HEK293 (cell line): ENCODE data around the gene BCL2L11.

Experiments used
- BCL11A ChIP-seq: fragments of 450-650 bp; formaldehyde crosslinking; IDR thresholded peaks from 2 replicates; pipeline ENCODE4 v1.5.1; 2016; ENCODE audit warnings: low read depth, missing biosample characterization, missing genetic modification characterization
- REPIN1 ChIP-seq: fragments of 450-650 bp; formaldehyde crosslinking; IDR thresholded peaks from 2 replicates; pipeline ENCODE4 v1.5.1; 2017; ENCODE audit warnings: missing biosample characterization, missing genetic modification characterization, low read depth
- SP2 ChIP-seq: fragments of 450-650 bp; formaldehyde crosslinking; IDR thresholded peaks from 2 replicates; pipeline ENCODE4 v1.5.1; 2016; ENCODE audit warnings: missing biosample characterization, missing genetic modification characterization
- TCF7L2 ChIP-seq: IDR thresholded peaks from 2 replicates; pipeline ENCODE4 v1.6.1; 2011; ENCODE audit warnings: low read depth, mild to moderate bottlenecking, inconsistent platforms, low read length, moderate library complexity, borderline replicate concordance
- ZBTB20 ChIP-seq: fragments of 450-650 bp; formaldehyde crosslinking; IDR thresholded peaks from 2 replicates; pipeline ENCODE4 v1.5.1; 2016; ENCODE audit warnings: missing biosample characterization, missing genetic modification characterization
- ZNF146 ChIP-seq: fragments of 450-650 bp; formaldehyde crosslinking; IDR thresholded peaks from 2 replicates; pipeline ENCODE4 v1.5.1; 2016; ENCODE audit warnings: missing biosample characterization, missing genetic modification characterization
- ZNF24 ChIP-seq: fragments of 450-650 bp; formaldehyde crosslinking; IDR thresholded peaks from 2 replicates; pipeline ENCODE4 v1.5.1; 2016; ENCODE audit warnings: missing biosample characterization, missing genetic modification characterization
- ZNF311 ChIP-seq: fragments of 450-650 bp; formaldehyde crosslinking; IDR thresholded peaks from 2 replicates; pipeline ENCODE4 v1.5.1; 2017; ENCODE audit warnings: missing biosample characterization, missing genetic modification characterization, borderline replicate concordance
- ZNF529 ChIP-seq: fragments of 450-650 bp; formaldehyde crosslinking; IDR thresholded peaks from 2 replicates; pipeline ENCODE4 v1.5.1; 2017; ENCODE audit warnings: missing genetic modification characterization, missing biosample characterization; ENCODE audit not compliant: insufficient replicate concordance
- ZNF658 ChIP-seq: fragments of 450-650 bp; formaldehyde crosslinking; IDR thresholded peaks from 2 replicates; pipeline ENCODE4; 2016; ENCODE audit warnings: missing biosample characterization, missing genetic modification characterization
- ZNF701 ChIP-seq: fragments of 450-650 bp; formaldehyde crosslinking; IDR thresholded peaks from 2 replicates; pipeline ENCODE4 v1.5.1; 2016; ENCODE audit warnings: missing biosample characterization, missing genetic modification characterization
- ZNF776 ChIP-seq: fragments of 450-650 bp; formaldehyde crosslinking; IDR thresholded peaks from 2 replicates; pipeline ENCODE4 v1.5.0; 2017; ENCODE audit warnings: missing biosample characterization, missing genetic modification characterization, borderline replicate concordance
- TF ChIP-seq, protein P1 (sequence below): fragments of 450-650 bp; formaldehyde crosslinking; IDR thresholded peaks from 2 replicates; pipeline ENCODE4 v1.5.1; 2016; ENCODE audit warnings: missing biosample characterization, missing genetic modification characterization
- TF ChIP-seq, protein P2 (sequence below): fragments of 450-650 bp; formaldehyde crosslinking; IDR thresholded peaks from 2 replicates; pipeline ENCODE4 v1.5.1; 2016; ENCODE audit warnings: missing biosample characterization, missing genetic modification characterization, borderline replicate concordance

- TF ChIP-seq, protein P1, sequence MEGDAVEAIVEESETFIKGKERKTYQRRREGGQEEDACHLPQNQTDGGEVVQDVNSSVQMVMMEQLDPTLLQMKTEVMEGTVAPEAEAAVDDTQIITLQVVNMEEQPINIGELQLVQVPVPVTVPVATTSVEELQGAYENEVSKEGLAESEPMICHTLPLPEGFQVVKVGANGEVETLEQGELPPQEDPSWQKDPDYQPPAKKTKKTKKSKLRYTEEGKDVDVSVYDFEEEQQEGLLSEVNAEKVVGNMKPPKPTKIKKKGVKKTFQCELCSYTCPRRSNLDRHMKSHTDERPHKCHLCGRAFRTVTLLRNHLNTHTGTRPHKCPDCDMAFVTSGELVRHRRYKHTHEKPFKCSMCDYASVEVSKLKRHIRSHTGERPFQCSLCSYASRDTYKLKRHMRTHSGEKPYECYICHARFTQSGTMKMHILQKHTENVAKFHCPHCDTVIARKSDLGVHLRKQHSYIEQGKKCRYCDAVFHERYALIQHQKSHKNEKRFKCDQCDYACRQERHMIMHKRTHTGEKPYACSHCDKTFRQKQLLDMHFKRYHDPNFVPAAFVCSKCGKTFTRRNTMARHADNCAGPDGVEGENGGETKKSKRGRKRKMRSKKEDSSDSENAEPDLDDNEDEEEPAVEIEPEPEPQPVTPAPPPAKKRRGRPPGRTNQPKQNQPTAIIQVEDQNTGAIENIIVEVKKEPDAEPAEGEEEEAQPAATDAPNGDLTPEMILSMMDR (tag by site-specific recombination): peak; percentile 49; the same call in 1 of the 2 replicates
- TF ChIP-seq ZNF311 (tag by site-specific recombination) (no peak), ZNF24 (no peak), ZBTB20 (tag by site-specific recombination) (peak; percentile 61; the same call in 1 of the 2 replicates), TCF7L2 (no peak), SP2 (tag by site-specific recombination) (no peak), ZNF776 (tag by site-specific recombination) (no peak), BCL11A (tag by site-specific recombination) (no peak), ZNF701 (tag by site-specific recombination) (no peak), ZNF146 (tag by site-specific recombination) (no peak), ZNF658 (tag by site-specific recombination) (no peak), ZNF529 (no peak), REPIN1 (tag by site-specific recombination) (no peak)
- TF ChIP-seq, protein P2, sequence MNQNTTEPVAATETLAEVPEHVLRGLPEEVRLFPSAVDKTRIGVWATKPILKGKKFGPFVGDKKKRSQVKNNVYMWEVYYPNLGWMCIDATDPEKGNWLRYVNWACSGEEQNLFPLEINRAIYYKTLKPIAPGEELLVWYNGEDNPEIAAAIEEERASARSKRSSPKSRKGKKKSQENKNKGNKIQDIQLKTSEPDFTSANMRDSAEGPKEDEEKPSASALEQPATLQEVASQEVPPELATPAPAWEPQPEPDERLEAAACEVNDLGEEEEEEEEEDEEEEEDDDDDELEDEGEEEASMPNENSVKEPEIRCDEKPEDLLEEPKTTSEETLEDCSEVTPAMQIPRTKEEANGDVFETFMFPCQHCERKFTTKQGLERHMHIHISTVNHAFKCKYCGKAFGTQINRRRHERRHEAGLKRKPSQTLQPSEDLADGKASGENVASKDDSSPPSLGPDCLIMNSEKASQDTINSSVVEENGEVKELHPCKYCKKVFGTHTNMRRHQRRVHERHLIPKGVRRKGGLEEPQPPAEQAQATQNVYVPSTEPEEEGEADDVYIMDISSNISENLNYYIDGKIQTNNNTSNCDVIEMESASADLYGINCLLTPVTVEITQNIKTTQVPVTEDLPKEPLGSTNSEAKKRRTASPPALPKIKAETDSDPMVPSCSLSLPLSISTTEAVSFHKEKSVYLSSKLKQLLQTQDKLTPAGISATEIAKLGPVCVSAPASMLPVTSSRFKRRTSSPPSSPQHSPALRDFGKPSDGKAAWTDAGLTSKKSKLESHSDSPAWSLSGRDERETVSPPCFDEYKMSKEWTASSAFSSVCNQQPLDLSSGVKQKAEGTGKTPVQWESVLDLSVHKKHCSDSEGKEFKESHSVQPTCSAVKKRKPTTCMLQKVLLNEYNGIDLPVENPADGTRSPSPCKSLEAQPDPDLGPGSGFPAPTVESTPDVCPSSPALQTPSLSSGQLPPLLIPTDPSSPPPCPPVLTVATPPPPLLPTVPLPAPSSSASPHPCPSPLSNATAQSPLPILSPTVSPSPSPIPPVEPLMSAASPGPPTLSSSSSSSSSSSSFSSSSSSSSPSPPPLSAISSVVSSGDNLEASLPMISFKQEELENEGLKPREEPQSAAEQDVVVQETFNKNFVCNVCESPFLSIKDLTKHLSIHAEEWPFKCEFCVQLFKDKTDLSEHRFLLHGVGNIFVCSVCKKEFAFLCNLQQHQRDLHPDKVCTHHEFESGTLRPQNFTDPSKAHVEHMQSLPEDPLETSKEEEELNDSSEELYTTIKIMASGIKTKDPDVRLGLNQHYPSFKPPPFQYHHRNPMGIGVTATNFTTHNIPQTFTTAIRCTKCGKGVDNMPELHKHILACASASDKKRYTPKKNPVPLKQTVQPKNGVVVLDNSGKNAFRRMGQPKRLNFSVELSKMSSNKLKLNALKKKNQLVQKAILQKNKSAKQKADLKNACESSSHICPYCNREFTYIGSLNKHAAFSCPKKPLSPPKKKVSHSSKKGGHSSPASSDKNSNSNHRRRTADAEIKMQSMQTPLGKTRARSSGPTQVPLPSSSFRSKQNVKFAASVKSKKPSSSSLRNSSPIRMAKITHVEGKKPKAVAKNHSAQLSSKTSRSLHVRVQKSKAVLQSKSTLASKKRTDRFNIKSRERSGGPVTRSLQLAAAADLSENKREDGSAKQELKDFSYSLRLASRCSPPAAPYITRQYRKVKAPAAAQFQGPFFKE (tag by site-specific recombination): no peak
Measured at GRCh38 chr2:111121028-111121827, 514 bp downstream of the BCL2L11 start.
